GM19240 (cell line): Measurements from ENCODE around the gene SBSN.

Experiments
- DNase-seq: peaks from one replicate; pipeline ENCODE4 v3.0.0; 2011; ENCODE audit warnings: low spot score; ENCODE audit not compliant: insufficient read length

Gene SBSN

GRCh38 chr19:35509018-35509652 is 19.0 kb downstream of the SBSN start:
- DNase-seq = no peak

DNA sequence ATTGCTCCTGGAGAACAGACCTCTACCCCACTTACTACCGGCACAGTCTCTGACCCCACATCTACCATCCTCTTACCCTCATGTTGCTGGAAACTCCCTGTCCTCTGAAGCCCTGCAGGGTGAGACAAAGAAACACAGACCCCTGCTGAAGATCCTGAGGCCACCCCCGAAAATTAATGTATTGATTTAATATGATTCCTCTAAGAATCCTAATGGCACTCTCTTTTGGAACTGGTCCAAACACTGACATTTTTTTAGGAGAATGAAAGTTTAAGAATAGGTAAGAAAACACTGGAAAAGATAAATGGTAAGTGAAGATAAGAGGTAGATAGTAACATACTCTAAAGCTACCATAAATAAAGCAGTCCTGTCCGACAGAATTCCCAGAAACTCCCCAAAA is 20.0 kb downstream of the SBSN start:
- no peak for DNase-seq

GRCh38 chr19:35507561-35507960 is 20.6 kb downstream of the SBSN start:
- no peak for DNase-seq

DNA sequence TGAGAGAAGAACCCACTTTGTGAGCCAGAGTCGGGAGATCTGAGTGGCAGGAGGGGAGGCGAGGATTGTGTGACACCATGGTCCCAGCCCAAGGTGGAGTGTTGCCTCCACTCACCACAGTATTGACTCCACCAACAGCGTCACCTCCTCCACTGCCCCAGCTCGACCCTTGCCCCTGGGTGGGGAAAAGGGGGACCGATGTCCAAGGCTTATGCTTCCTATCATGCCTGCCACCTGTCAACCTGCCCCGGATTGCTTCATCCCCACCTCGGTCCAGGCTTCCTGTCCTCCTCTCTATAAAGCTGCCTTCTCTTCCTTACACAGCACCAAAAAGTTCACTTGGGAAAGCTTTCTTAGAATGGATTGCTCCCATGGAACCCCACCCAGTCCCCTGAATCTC is 22.1 kb downstream of the SBSN start:
- no peak for DNase-seq

GRCh38 chr19:35502751-35503150 is 25.4 kb downstream of the SBSN start:
- DNase-seq = no peak

DNA sequence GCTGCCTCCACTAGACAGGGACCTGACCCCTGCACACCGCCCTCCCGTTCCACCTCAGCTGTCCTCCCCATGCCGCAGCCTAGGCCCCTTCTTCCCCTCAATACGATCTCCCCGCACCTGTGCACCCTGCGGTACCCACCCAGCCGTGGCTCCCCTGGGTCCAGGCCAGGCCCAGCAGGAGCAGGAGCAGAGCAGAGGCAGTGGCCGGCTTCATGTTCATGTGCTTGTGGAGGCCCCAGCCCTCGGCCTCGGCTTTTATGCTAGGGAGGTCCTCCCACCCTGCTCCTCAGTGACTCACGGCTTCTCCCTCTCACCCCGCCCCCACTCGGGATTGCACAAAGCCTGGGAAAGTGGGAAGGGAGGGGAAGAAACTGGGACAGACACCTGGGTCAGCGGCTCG is 26.4 kb downstream of the SBSN start:
- no peak for DNase-seq

DNA sequence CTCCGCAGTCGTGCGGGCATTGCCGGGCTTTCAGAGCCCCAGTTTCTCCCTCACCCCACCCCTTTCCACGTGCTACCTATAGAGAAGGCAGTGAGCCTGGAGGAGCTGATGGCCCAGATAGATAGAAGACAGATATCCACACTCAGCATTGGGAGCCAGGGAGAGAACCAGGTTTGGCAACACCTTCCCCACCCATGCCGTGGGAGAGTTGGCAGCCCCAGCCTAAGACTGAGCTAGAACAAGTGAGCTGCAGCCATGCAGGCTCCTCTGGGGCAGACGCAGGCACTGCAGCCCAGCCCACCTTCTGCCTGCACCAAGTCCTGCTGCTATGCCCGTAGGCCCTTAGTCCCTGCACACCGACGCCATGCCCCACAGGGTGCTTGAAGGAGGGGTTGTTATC is 27.5 kb downstream of the SBSN start:
- DNase-seq = no peak

DNA sequence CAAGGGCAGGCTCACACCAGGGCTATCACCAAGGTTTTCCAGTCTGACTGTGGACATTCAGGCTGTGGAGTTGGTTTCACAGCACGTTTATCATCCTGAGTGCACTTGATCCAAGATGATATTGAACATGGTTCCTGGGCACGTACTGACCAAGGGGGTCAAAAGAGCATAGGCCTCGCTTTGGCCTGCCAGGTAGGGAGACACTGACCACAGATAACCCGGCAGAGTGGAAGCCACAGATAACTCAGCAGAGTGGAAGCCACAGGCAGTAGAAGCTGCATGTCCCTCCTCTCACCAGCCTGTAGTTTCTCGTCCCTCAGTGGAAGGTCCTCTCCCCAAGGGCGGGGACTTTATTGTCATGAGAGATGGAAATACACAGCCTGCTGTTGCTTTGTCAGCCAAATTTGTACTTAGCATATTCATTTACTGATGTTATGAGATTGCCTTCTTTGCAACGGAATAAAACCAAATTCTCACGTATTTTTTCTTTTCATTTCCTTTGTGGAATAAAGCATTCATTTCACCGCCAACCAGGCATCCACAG is 29.1 kb downstream of the SBSN start:
- DNase-seq = no peak

DNA sequence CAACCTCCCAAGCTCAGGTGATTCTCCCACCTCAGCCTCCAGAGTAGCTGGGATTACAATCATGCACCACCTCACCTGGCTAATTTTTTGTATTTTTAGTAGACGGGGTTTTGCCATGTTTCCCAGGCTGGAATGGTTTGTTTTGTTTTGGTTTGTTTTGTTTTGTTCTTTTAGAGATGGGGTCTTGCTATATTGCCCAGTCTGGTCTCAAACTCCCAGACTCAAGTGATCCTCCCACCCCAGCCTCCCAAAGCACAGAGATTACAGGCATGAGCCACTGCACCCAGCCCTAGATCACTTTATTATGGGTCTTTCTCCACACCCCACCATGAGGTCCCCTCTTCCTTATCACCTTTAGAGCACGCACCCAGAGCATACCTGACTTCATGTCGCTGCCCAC is 29.9 kb downstream of the SBSN start:
- DNase-seq = no peak

- DNase-seq = no peak
Observed at GRCh38 chr19:35497406-35497805, 30.7 kb downstream of the SBSN start.

GRCh38 chr19:35495107-35496064 is 32.7 kb downstream of the SBSN start:
- peak; percentile 88 for DNase-seq

DNA sequence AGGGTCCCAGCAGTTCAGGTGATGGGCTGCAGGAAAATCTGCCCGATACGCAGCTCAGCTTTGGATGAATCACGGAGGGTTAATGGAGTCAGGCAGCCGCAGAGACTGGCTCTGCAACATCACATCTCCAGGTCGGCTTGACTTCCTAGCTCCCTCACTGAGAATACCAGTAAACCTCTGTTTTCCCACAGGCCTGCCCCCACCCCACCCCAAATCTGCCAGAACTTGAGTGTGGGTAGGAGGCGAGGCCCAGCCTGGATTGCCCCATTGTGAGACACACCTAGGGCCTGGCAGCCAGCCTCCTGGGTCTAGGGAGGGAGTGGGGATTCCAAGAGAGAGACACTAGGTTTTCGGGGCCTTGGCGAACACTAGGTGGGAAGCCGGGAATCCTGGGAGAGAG is 34.1 kb downstream of the SBSN start:
- DNase-seq = no peak

- DNase-seq = no peak
Observed at GRCh38 chr19:35491836-35492360, 36.2 kb downstream of the SBSN start.

GRCh38 chr19:35490364-35490763 is 37.7 kb downstream of the SBSN start, which contains the start of gene KRTDAP:
Gene KRTDAP (minus strand): TSS chr19:35490464. CDS start chr19:35490442, 22 bp downstream.
- DNase-seq = no peak

- DNase-seq = no peak
Observed at GRCh38 chr19:35488677-35489076, 39.4 kb downstream of the SBSN start.

- no peak for DNase-seq
Observed at GRCh38 chr19:35487656-35488182, 40.4 kb downstream of the SBSN start.

DNA sequence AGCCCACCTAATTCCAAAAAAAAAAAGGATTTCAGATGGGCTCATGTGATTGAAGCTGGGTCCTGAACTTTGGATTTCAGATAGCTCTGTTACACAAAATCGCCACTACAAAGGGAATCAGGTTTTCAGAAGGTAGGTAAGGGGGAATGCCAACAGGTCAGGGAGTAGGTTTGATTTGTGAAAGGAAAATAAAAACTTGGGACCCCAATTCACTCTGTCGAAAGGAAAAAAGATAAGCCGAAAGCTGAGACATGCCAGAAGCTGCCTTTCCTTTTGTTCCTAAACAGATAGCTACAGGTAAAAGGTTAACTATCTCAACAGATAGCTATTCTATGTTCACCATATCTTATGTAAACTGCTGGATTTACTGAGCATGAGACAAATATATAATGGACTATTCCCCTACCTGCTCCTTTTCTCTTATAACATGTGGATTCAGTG is 41.8 kb downstream of the SBSN start:
- DNase-seq = no peak

GRCh38 chr19:35484252-35485036 is 43.7 kb downstream of the SBSN start:
- peak; percentile 73 for DNase-seq

DNA sequence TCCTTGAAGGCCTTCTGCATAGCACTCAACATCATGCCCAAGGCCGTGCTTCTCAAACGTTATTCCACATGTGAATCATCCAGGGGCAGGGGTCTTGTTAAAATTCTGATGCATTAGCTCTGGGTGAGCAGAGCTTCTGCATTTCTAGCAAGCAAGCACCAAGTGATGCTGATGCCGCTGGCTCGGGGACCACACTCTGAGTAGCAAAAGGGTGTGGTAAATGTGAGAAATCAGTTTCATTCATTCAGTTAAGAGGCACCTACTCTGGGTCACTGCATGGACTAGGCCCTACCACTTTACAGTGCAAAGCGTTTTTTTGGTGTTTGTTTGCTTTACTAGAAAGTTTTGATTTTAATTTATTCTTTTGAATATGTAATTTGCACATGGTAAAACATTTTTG is 45.0 kb downstream of the SBSN start:
- DNase-seq = no peak

DNA sequence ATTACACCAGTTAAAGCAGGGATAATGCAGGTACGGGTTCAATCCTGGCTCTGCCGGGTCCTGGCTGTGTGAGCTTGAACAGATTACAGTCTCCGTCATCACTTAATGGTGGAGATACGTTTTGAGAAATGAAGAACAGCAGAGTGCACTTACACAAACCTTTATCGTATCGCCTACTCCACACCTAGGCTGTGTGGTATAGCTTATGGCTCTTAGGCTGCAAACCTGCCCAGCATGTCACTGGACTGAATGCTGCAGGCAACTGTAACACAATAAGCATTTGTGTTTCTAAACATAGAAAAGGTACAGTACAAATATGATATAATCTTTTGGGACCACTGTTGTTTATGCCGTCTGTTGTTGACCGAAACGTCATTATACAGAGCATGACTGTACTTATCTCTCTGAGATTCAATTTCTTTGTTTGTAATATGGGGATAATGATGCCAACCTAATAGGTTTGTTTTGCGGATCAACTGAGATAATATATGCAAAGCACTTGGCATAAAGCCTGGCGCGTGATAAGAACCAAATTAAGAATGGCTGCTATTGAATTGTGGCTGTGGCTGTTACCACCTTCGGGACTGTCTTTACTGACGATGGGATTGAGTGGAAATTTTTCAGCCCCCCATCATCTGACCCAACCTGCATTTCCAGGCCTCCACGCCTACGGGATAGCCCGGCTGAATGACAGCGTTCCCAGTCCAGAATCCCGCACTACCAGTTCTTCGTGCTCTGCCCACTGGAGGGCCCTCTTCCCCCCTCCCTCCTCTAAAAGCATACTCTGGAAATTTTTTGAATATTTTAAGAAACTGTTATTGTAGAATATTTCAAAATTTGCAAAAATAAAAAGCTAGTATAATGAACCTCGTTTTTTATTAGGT is 49.1 kb downstream of the SBSN start:
- no peak for DNase-seq
